ENCODE measurements around the gene STPG3.
"Not testable (repeated sequence)": the region's sequence is repeated elsewhere in the genome, so short reads cannot be mapped to it uniquely, and the experiment has no call there.

STPG3 gene

GRCh38 chr9:137255448-137256114 is 4.5 kb downstream of the STPG3 start:
- no peak for DNase-seq (ENCODE audit: low read depth, low spot score)
- no peak for TF ChIP-seq CTCF (IDR thresholded peaks at IDR 0.05; ENCODE audit: insufficient read depth, low read length, missing control alignments)
- ChIA-PET CTCF (interaction anchor here (0.6 to 4.5 kb wide), 8 partner anchors 10 to 220 kb away, joined by 3 to 24 read pairs (median 4); partner anchors contain the start of gene TOR4A), POLR2A (interaction anchor here (6.8 kb wide), 1 partner anchor 13 kb away, joined by 164 read pairs; the partner anchor contains the start of gene TUBB4B)
- H3K4me3 ChIP-seq (ENCODE audit: low read depth, low read length) = peak overlapping the region; percentile 88

- ChIA-PET POLR2A (interaction anchor here (6.8 kb wide), 1 partner anchor 14 kb away, joined by 164 read pairs; the partner anchor contains the start of gene TUBB4B), CTCF (interaction anchor here (0.6 to 4.5 kb wide), 5 partner anchors 9 to 221 kb away, joined by 3 to 24 read pairs (median 4); partner anchors contain the start of gene TOR4A)
- no peak for TF ChIP-seq CTCF (IDR thresholded peaks at IDR 0.05; ENCODE audit: insufficient read depth, low read length, missing control alignments)
- H3K4me3 ChIP-seq (ENCODE audit: low read depth, low read length) = peak overlapping the region; percentile 88
- no peak for DNase-seq (ENCODE audit: low read depth, low spot score)
Observed at GRCh38 chr9:137256362-137256761, 5.3 kb downstream of the STPG3 start.

GRCh38 chr9:137256856-137257255 is 5.8 kb downstream of the STPG3 start:
- ChIA-PET POLR2A (interaction anchor here (6.8 kb wide), 1 partner anchor 14 kb away, joined by 164 read pairs; the partner anchor contains the start of gene TUBB4B), CTCF (interaction anchor here (0.6 to 4.5 kb wide), 5 partner anchors 14 to 221 kb away, joined by 3 to 24 read pairs (median 4); partner anchors contain the start of gene TOR4A)
- no peak for DNase-seq (ENCODE audit: low read depth, low spot score)
- H3K4me3 ChIP-seq (ENCODE audit: low read depth, low read length) = peak overlapping the region; percentile 88
- TF ChIP-seq CTCF (IDR thresholded peaks at IDR 0.05; ENCODE audit: insufficient read depth, low read length, missing control alignments) = no peak

- DNase-seq (ENCODE audit: low read depth, low spot score); H3K4me3 ChIP-seq (ENCODE audit: low read depth, low read length): not testable (repeated sequence)
- CTCF ChIA-PET = interaction anchor here (0.6 to 1.6 kb wide), 9 partner anchors 9 to 165 kb away, joined by 3 to 7 read pairs (median 3); partner anchors contain the start of gene TOR4A
- POLR2A ChIA-PET = interaction anchor here (1.2 kb wide), 1 partner anchor 22 kb away, joined by 5 read pairs; no protein-coding TSS in a partner anchor
- peak; percentile 18 for TF ChIP-seq CTCF (IDR thresholded peaks at IDR 0.05; ENCODE audit: insufficient read depth, low read length, missing control alignments)
Observed at GRCh38 chr9:137262173-137262908, 11.3 kb downstream of the STPG3 start.

GRCh38 chr9:137262909-137263285 is 11.8 kb downstream of the STPG3 start:
- no peak for TF ChIP-seq CTCF (IDR thresholded peaks at IDR 0.05; ENCODE audit: insufficient read depth, low read length, missing control alignments)
- DNase-seq (ENCODE audit: low read depth, low spot score) = no peak
- POLR2A ChIA-PET = interaction anchor here (1.2 kb wide), 1 partner anchor 22 kb away, joined by 5 read pairs; no protein-coding TSS in a partner anchor
- CTCF ChIA-PET = interaction anchor here (1.1 to 1.3 kb wide), 4 partner anchors 8 to 86 kb away, joined by 3 read pairs; no protein-coding TSS in a partner anchor
- H3K4me3 ChIP-seq (ENCODE audit: low read depth, low read length) = no peak overlapping the region
